Loucy (cell line): ENCODE measurements around the gene ADAMTS14.
"Not testable (repeated sequence)": the region's sequence is repeated elsewhere in the genome, so short reads cannot be mapped to it uniquely, and the experiment has no call there.

ENCODE experiments used
- H2AFZ ChIP-seq: fragments of 200-600 bp; sonication (generic); 2 replicates; pipeline ENCODE4 v1.6.0; 2016; ENCODE audit warnings: antibody characterized with exemption, mild to moderate bottlenecking, low read length, moderate library complexity
- H3F3A ChIP-seq: fragments of 200-600 bp; 2 replicates; pipeline ENCODE4 v1.6.0; 2016; ENCODE audit warnings: antibody characterized with exemption, low read depth, mild to moderate bottlenecking
- H3K27me3 ChIP-seq: fragments of 200-600 bp; sonication (generic); 2 replicates; pipeline ENCODE4 v1.6.1; 2014; ENCODE audit warnings: low read length, mild to moderate bottlenecking; ENCODE audit not compliant: insufficient read depth, poor library complexity, severe bottlenecking
- H3K36me3 ChIP-seq: fragments of 200-600 bp; sonication (generic); 2 replicates; pipeline ENCODE4 v1.6.1; 2016; ENCODE audit warnings: low read length; ENCODE audit not compliant: insufficient read depth
- H3K4me1 ChIP-seq: fragments of 200-600 bp; sonication (generic); 2 replicates; pipeline ENCODE4 v1.5.1; 2014; ENCODE audit warnings: low read length, mild to moderate bottlenecking; ENCODE audit not compliant: insufficient read depth, poor library complexity, severe bottlenecking
- H3K4me2 ChIP-seq: fragments of 200-600 bp; sonication (generic); 2 replicates; pipeline ENCODE4 v1.6.0; 2014; ENCODE audit warnings: antibody characterized with exemption, low read length, low read depth, mild to moderate bottlenecking; ENCODE audit not compliant: poor library complexity, severe bottlenecking
- H3K4me3 ChIP-seq: fragments of 200-600 bp; sonication (generic); 2 replicates; pipeline ENCODE4 v1.5.1; 2014; ENCODE audit warnings: low read length, mild to moderate bottlenecking, mixed read lengths; ENCODE audit not compliant: poor library complexity, severe bottlenecking
- H3K79me2 ChIP-seq: fragments of 200-600 bp; sonication (generic); 2 replicates; pipeline ENCODE4 v1.6.1; 2014; ENCODE audit warnings: low read length; ENCODE audit not compliant: insufficient read depth
- H3K9ac ChIP-seq: fragments of 200-600 bp; sonication (generic); 2 replicates; pipeline ENCODE4 v1.6.0; 2014; ENCODE audit warnings: mild to moderate bottlenecking, low read depth, low read length, moderate library complexity; ENCODE audit not compliant: poor library complexity, severe bottlenecking
- H3K9me2 ChIP-seq: fragments of 200-600 bp; sonication (generic); replicated peaks from 2 replicates; pipeline ENCODE4 v1.6.1; 2016; ENCODE audit warnings: low read depth, low read length, mixed read lengths
- H3K9me3 ChIP-seq: fragments of 200-600 bp; sonication (generic); 2 replicates; pipeline ENCODE4 v1.6.1; 2014; ENCODE audit warnings: mild to moderate bottlenecking, antibody characterized with exemption, low read length, low read depth; ENCODE audit not compliant: insufficient read depth
- H4K20me1 ChIP-seq: fragments of 200-600 bp; sonication (generic); 2 replicates; pipeline ENCODE4 v1.6.0; 2014; ENCODE audit warnings: antibody characterized with exemption, low read length, mild to moderate bottlenecking; ENCODE audit not compliant: insufficient read depth, poor library complexity, severe bottlenecking
- CTCF ChIP-seq: fragments of 200-600 bp; sonication (generic); conservative IDR thresholded peaks from 2 replicates; pipeline ENCODE4 v1.5.1; 2014; ENCODE audit warnings: mild to moderate bottlenecking, antibody characterized with exemption, low read length
- EZH2phosphoT487 ChIP-seq: fragments of 200-600 bp; IDR thresholded peaks from 2 replicates; pipeline ENCODE4 v1.6.1; 2018; ENCODE audit warnings: antibody characterized with exemption, mild to moderate bottlenecking, moderate library complexity, borderline replicate concordance

The ADAMTS14 gene

GRCh38 chr10:70769121-70769520 lies 96.8 kb downstream of the ADAMTS14 start:
- Histone ChIP-seq H3K36me3 (no peaks in the 10 kb centered on the region), H3K4me3 (no peak overlapping the region), H3K79me2 (no peaks in the 10 kb centered on the region), H3K9me3 (peaks cover 13% of the 10 kb centered on the region; the same call in 1 of the 2 replicates), H3K9ac (no peak overlapping the region), H3K27me3 (no peaks in the 10 kb centered on the region), H3K4me1 (no peaks in the 10 kb centered on the region), H3K9me2 (no peaks in the 10 kb centered on the region), H3K4me2 (no peak overlapping the region), H3F3A (no peaks in the 10 kb centered on the region), H2AFZ (no peak overlapping the region), H4K20me1 (no peaks in the 10 kb centered on the region)
- TF ChIP-seq CTCF (no peak), EZH2phosphoT487 (no peak)

GRCh38 chr10:70770001-70770400 lies 97.7 kb downstream of the ADAMTS14 start:
- Histone ChIP-seq H3K4me2 (no peak overlapping the region), H3K9ac (no peak overlapping the region), H3F3A (no peaks in the 10 kb centered on the region), H2AFZ (no peak overlapping the region), H3K4me3 (no peak overlapping the region), H3K27me3 (no peaks in the 10 kb centered on the region), H3K36me3 (no peaks in the 10 kb centered on the region), H3K9me2 (no peaks in the 10 kb centered on the region), H3K9me3 (peaks cover 13% of the 10 kb centered on the region; the same call in 1 of the 2 replicates), H3K79me2 (no peaks in the 10 kb centered on the region), H4K20me1 (no peaks in the 10 kb centered on the region), H3K4me1 (no peaks in the 10 kb centered on the region)
- no peak for TF ChIP-seq CTCF
- TF ChIP-seq EZH2phosphoT487, result no peak

GRCh38 chr10:70770516-70770915 lies 98.2 kb downstream of the ADAMTS14 start:
- not testable (repeated sequence) for H3K9ac ChIP-seq, H3K36me3 ChIP-seq, H4K20me1 ChIP-seq, H3K4me3 ChIP-seq, H3K9me3 ChIP-seq, H3K79me2 ChIP-seq, H3F3A ChIP-seq, H3K9me2 ChIP-seq, H2AFZ ChIP-seq, H3K27me3 ChIP-seq, H3K4me1 ChIP-seq, H3K4me2 ChIP-seq

GRCh38 chr10:70771311-70772194 lies 99.2 kb downstream of the ADAMTS14 start:
- Histone ChIP-seq H3F3A (no peaks in the 10 kb centered on the region), H3K4me1 (no peaks in the 10 kb centered on the region), H3K79me2 (no peaks in the 10 kb centered on the region)

More at GRCh38 chr10:70771311-70772194, 99.2 kb downstream of the ADAMTS14 start:
- Histone ChIP-seq H3K4me3 (no peak overlapping the region), H3K4me2 (no peak overlapping the region), H2AFZ (no peak overlapping the region), H3K27me3 (no peaks in the 10 kb centered on the region), H3K9ac (no peak overlapping the region), H4K20me1 (no peaks in the 10 kb centered on the region), H3K9me2 (no peaks in the 10 kb centered on the region), H3K36me3 (no peaks in the 10 kb centered on the region), H3K9me3 (no peaks in the 10 kb centered on the region)
- TF ChIP-seq EZH2phosphoT487, result no peak
- TF ChIP-seq CTCF, result no peak; the same call in 1 of the 2 replicates
